Endodermal cell (in vitro differentiated cells): ENCODE data around the gene SNX22. TPM values are rescaled to one million over a fixed set of nuclear protein-coding genes. Genes with fewer than 3 reads are reported as not detected.

Experiments
- DNase-seq: peaks from one replicate; pipeline ENCODE4 v3.0.0-alpha.2; 2017
- H3K27ac ChIP-seq: 2 replicates; pipeline ENCODE4 v1.5.1; 2013; ENCODE audit warnings: mild to moderate bottlenecking, low read depth, low read length, moderate library complexity
- H3K27me3 ChIP-seq: 2 replicates; pipeline ENCODE4 v1.6.1; 2013; ENCODE audit warnings: mild to moderate bottlenecking, low read length, moderate library complexity; ENCODE audit not compliant: insufficient read depth, control insufficient read depth, poor library complexity, severe bottlenecking
- H3K36me3 ChIP-seq: 2 replicates; pipeline ENCODE4 v1.7.0; 2013; ENCODE audit warnings: mild to moderate bottlenecking, low read length, moderate library complexity; ENCODE audit not compliant: control insufficient read depth, insufficient read depth
- H3K4me1 ChIP-seq: one replicate; pipeline ENCODE4 v1.7.0; 2013; ENCODE audit warnings: low read length; ENCODE audit not compliant: control insufficient read depth, insufficient read depth
- H3K4me3 ChIP-seq: 2 replicates; pipeline ENCODE4 v1.5.1; 2013; ENCODE audit warnings: mild to moderate bottlenecking, low read length, moderate library complexity
- H3K9ac ChIP-seq: 2 replicates; pipeline ENCODE4 v1.6.1; 2013; ENCODE audit warnings: mild to moderate bottlenecking, low read length, moderate library complexity; ENCODE audit not compliant: poor library complexity, severe bottlenecking; ENCODE audit errors: extremely low read depth
- H3K9me3 ChIP-seq: 2 replicates; pipeline ENCODE4 v1.6.1; 2013; ENCODE audit warnings: mild to moderate bottlenecking, low read length, moderate library complexity; ENCODE audit not compliant: control insufficient read depth
- H3K27ac Mint-ChIP-seq: 2 replicates; pipeline ENCODE4 v1.8.0; 2020; ENCODE audit warnings: mixed read lengths
- H3K27me3 Mint-ChIP-seq: 2 replicates; pipeline ENCODE4 v1.8.0; 2021; ENCODE audit warnings: mild to moderate bottlenecking, mixed read lengths; ENCODE audit not compliant: insufficient read depth
- H3K36me3 Mint-ChIP-seq: 2 replicates; pipeline ENCODE4 v1.8.0; 2020; ENCODE audit warnings: low read depth, mixed read lengths
- H3K4me1 Mint-ChIP-seq: 2 replicates; pipeline ENCODE4 v1.8.0; 2020; ENCODE audit warnings: mixed read lengths
- H3K4me3 Mint-ChIP-seq: 2 replicates; pipeline ENCODE4 v1.8.0; 2020; ENCODE audit warnings: mild to moderate bottlenecking, moderate library complexity, mixed read lengths
- H3K9me3 Mint-ChIP-seq: 2 replicates; pipeline ENCODE4 v1.8.0; 2020; ENCODE audit warnings: mild to moderate bottlenecking, mixed read lengths
- CTCF ChIP-seq: fragments of 200-600 bp; sonication (generic); conservative IDR thresholded peaks from 2 replicates; pipeline ENCODE4 v1.5.0; 2021; ENCODE audit warnings: antibody characterized with exemption, mild to moderate bottlenecking
- WGBS, 2 experiments: methylation state at CpG; one replicate each; pipeline versions ENCODE4 v1.1.5 to v1.1.7; 2013; ENCODE audit warnings: missing lambda C conversion rate in 2 of 2, mixed read lengths in 1 of 2; ENCODE audit not compliant: insufficient coverage in 1 of 2, insufficient read length in 1 of 2; 5-methylcytosine and 5-hydroxymethylcytosine counted together
- total RNA-seq, 2 donors: library from RNA; stranded (reverse); fragmentation: NEBNext Ultra II Directional in 1 of 2; extraction: Animal tissue kit (Norgen Biotek cat#: 25700) in 1 of 2; gene quantifications; 2 replicates in 1 of 2; 3 replicates in 1 of 2; pipeline ENCODE4 v1.2.1, GENCODE V29; 2021

The SNX22 gene
- total RNA-seq, 2 donors from 2014 or later: 1.6 to 2.6 TPM

- Mint-ChIP-seq H3K4me3 (no peak overlapping the region), H3K27ac (no peak overlapping the region), H3K27me3 (no peaks in the 10 kb centered on the region), H3K4me1 (peaks cover 13% of the 10 kb centered on the region), H3K36me3 (peaks cover 21% of the 10 kb centered on the region), H3K9me3 (no peaks in the 10 kb centered on the region)
- H3K27me3 ChIP-seq: no peaks in the 10 kb centered on the region
- no peak for DNase-seq
- TF ChIP-seq CTCF: no peak
- no peaks in the 10 kb centered on the region for H3K4me1 ChIP-seq
- peak overlapping the region; percentile 21 for H3K27ac ChIP-seq
- H3K9ac ChIP-seq: no peak overlapping the region
- no peaks in the 10 kb centered on the region for H3K9me3 ChIP-seq
- H3K36me3 ChIP-seq: peaks cover 33% of the 10 kb centered on the region
- H3K4me3 ChIP-seq: no peak overlapping the region
- WGBS, 2 experiments: 67 to 91% methylated on average over 1 to 3 of the region's 3 CpGs
Measured at GRCh38 chr15:64111679-64112050, 39.9 kb upstream of the SNX22 start.

- no peak overlapping the region for H3K9ac ChIP-seq
- WGBS, 2 experiments: 93% methylated on average over 3 to 4 of the region's 4 CpGs
Measured at GRCh38 chr15:64112073-64112772, 39.3 kb upstream of the SNX22 start.

GRCh38 chr15:64112904-64113303, 38.6 kb upstream of the SNX22 start:
- H3K27me3 ChIP-seq: no peaks in the 10 kb centered on the region
- H3K36me3 ChIP-seq: peaks cover 37% of the 10 kb centered on the region
- TF ChIP-seq CTCF: no peak
- peaks cover 12% of the 10 kb centered on the region for H3K4me1 Mint-ChIP-seq
- peaks cover 29% of the 10 kb centered on the region for H3K36me3 Mint-ChIP-seq
- no peak overlapping the region for H3K27ac Mint-ChIP-seq
- H3K4me3 ChIP-seq: no peak overlapping the region
- H3K9ac ChIP-seq: no peak overlapping the region
- 97% methylated on average over 1 of the region's 1 CpG; no CpG with 5 or more reads in 1 of the 2 experiments for WGBS, 2 experiments
- H3K4me3 Mint-ChIP-seq: no peak overlapping the region
- no peaks in the 10 kb centered on the region for H3K9me3 ChIP-seq
- no peaks in the 10 kb centered on the region for H3K27me3 Mint-ChIP-seq
- no peak for DNase-seq
- no peaks in the 10 kb centered on the region for H3K9me3 Mint-ChIP-seq
- no peaks in the 10 kb centered on the region for H3K4me1 ChIP-seq
- H3K27ac ChIP-seq: no peak overlapping the region

More at GRCh38 chr15:64112073-64112772, 39.3 kb upstream of the SNX22 start:
- Histone ChIP-seq H3K9me3 (no peaks in the 10 kb centered on the region), H3K4me3 (no peak overlapping the region), H3K27ac (no peak overlapping the region), H3K27me3 (no peaks in the 10 kb centered on the region), H3K36me3 (peaks cover 33% of the 10 kb centered on the region), H3K4me1 (no peaks in the 10 kb centered on the region)
- Mint-ChIP-seq H3K4me3 (no peak overlapping the region), H3K36me3 (peaks cover 26% of the 10 kb centered on the region), H3K4me1 (peaks cover 12% of the 10 kb centered on the region), H3K27ac (peak overlapping the region; percentile 54), H3K27me3 (no peaks in the 10 kb centered on the region), H3K9me3 (no peaks in the 10 kb centered on the region)
- TF ChIP-seq CTCF: no peak
- no peak for DNase-seq
